Ishikawa (cell line): Measurements from ENCODE around the gene FAM234A.

Experiments used
- CEBPB ChIP-seq: IDR thresholded peaks from 2 replicates; pipeline ENCODE4 v1.6.1; 2012
- CREB1 ChIP-seq: IDR thresholded peaks from 2 replicates; pipeline ENCODE4 v1.6.1; 2012; ENCODE audit warnings: low read depth
- EGR1 ChIP-seq: IDR thresholded peaks from 2 replicates; pipeline ENCODE4 v1.6.1; 2012
- EP300 ChIP-seq: IDR thresholded peaks from 2 replicates; pipeline ENCODE4 v1.6.1; 2012; ENCODE audit warnings: borderline replicate concordance
- FOXM1 ChIP-seq: IDR thresholded peaks from 2 replicates; pipeline ENCODE4 v1.6.1; 2012; ENCODE audit warnings: low read depth, borderline replicate concordance
- NFIC ChIP-seq: IDR thresholded peaks from 2 replicates; pipeline ENCODE4 v1.6.1; 2012
- RAD21 ChIP-seq: IDR thresholded peaks from 2 replicates; pipeline ENCODE4 v1.6.1; 2012; ENCODE audit warnings: low read depth
- TAF1 ChIP-seq: IDR thresholded peaks from 2 replicates; pipeline ENCODE4 v1.6.1; 2012; ENCODE audit warnings: low read depth, mild to moderate bottlenecking
- TCF12 ChIP-seq: IDR thresholded peaks from 2 replicates; pipeline ENCODE4 v1.6.1; 2012; ENCODE audit warnings: low read depth
- TEAD4 ChIP-seq: IDR thresholded peaks from 2 replicates; pipeline ENCODE4 v1.6.1; 2012
- YY1 ChIP-seq: IDR thresholded peaks from 2 replicates; pipeline ENCODE4 v1.6.1; 2012; ENCODE audit warnings: low read depth
- ZBTB7A ChIP-seq: IDR thresholded peaks from 2 replicates; pipeline ENCODE4 v1.6.1; 2012; ENCODE audit warnings: low read depth
- TF ChIP-seq, protein P1 (sequence below): IDR thresholded peaks from 2 replicates; pipeline ENCODE4 v1.6.1; 2012; ENCODE audit warnings: low read depth, mild to moderate bottlenecking
- TF ChIP-seq, protein P2 (sequence below): IDR thresholded peaks from 2 replicates; pipeline ENCODE4 v1.6.1; 2012
- TF ChIP-seq, protein P3 (sequence below): IDR thresholded peaks from 2 replicates; pipeline ENCODE4 v1.6.1; 2012

Gene FAM234A

DNA sequence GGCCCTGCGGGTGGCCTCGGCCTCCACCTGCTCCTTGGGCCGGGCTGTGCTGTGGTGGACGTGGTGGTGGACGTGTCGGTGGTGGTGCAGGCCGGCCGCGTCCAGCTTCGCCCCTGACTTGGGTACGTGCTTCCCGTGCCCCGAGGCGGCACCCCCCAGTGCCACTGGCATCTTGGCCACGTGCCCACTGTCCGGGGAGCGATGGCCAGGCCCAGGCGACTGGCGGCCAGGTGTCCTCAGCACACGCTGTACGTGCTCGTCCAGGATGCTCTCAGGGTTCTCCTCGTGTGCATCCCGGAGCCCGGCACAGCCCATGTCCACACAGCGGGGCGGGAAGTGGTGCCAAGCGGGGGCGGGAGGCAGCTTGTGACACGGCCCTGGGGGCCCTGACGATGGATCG, 63.2 kb downstream of the FAM234A start:
- TF ChIP-seq, protein P1, sequence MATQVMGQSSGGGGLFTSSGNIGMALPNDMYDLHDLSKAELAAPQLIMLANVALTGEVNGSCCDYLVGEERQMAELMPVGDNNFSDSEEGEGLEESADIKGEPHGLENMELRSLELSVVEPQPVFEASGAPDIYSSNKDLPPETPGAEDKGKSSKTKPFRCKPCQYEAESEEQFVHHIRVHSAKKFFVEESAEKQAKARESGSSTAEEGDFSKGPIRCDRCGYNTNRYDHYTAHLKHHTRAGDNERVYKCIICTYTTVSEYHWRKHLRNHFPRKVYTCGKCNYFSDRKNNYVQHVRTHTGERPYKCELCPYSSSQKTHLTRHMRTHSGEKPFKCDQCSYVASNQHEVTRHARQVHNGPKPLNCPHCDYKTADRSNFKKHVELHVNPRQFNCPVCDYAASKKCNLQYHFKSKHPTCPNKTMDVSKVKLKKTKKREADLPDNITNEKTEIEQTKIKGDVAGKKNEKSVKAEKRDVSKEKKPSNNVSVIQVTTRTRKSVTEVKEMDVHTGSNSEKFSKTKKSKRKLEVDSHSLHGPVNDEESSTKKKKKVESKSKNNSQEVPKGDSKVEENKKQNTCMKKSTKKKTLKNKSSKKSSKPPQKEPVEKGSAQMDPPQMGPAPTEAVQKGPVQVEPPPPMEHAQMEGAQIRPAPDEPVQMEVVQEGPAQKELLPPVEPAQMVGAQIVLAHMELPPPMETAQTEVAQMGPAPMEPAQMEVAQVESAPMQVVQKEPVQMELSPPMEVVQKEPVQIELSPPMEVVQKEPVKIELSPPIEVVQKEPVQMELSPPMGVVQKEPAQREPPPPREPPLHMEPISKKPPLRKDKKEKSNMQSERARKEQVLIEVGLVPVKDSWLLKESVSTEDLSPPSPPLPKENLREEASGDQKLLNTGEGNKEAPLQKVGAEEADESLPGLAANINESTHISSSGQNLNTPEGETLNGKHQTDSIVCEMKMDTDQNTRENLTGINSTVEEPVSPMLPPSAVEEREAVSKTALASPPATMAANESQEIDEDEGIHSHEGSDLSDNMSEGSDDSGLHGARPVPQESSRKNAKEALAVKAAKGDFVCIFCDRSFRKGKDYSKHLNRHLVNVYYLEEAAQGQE = no peak
- no peak for TF ChIP-seq CEBPB
- TF ChIP-seq, protein P2, sequence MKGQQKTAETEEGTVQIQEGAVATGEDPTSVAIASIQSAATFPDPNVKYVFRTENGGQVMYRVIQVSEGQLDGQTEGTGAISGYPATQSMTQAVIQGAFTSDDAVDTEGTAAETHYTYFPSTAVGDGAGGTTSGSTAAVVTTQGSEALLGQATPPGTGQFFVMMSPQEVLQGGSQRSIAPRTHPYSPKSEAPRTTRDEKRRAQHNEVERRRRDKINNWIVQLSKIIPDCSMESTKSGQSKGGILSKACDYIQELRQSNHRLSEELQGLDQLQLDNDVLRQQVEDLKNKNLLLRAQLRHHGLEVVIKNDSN = no peak
- TF ChIP-seq, protein P3, sequence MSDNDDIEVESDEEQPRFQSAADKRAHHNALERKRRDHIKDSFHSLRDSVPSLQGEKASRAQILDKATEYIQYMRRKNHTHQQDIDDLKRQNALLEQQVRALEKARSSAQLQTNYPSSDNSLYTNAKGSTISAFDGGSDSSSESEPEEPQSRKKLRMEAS = no peak

DNA sequence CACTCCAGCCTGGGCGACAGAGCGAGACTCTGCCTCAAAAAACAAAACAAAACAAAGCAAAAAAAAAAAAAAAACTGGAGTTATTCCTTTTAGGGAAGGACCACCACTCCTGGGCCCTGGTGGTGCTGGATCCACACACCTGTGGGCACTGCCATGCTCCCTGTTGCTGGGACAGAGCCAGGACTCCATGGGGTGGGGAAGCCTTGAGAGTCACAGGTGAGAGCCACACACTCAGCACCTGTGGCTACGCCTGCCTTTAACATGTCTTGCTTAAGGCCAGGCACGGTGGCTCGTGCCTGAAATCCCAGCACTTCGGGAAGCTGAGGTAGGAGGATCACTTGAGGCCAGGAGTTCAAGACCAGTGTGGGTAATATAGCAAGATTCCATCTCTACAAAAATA, 66.6 kb downstream of the FAM234A start:
- no peak for TF ChIP-seq NFIC
- TF ChIP-seq EGR1 = no peak
- no peak for TF ChIP-seq TCF12
- no peak for TF ChIP-seq RAD21
- no peak for TF ChIP-seq CREB1
- no peak for TF ChIP-seq EP300
- no peak for TF ChIP-seq TEAD4
- TF ChIP-seq TAF1 = no peak
- TF ChIP-seq ZBTB7A = no peak
- no peak for TF ChIP-seq CEBPB
- no peak for TF ChIP-seq FOXM1

DNA sequence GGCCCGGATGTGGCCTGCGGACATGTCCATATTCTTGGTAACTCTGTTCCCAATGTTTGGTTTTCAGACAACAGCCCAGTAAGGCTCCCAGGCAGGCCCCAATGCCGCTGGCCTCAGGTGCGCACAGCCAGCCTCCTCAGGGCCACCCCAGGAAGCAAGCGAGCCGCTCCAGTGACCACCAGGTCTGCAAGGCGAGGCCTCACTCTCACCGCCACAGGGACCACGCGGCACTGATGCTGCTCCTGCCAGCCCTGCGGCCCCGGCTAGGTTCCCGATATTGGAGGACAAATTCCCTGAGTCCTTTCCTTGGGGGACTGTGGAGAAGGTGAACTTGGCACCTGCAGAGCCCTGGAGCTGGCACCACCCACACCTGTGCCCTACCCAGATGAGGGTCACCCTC, 67.3 kb downstream of the FAM234A start:
- TF ChIP-seq EGR1 = no peak
- no peak for TF ChIP-seq NFIC
- TF ChIP-seq, protein P3 = no peak
- TF ChIP-seq YY1 = no peak
- TF ChIP-seq TEAD4 = no peak
- TF ChIP-seq TCF12 = no peak
- no peak for TF ChIP-seq CEBPB

DNA sequence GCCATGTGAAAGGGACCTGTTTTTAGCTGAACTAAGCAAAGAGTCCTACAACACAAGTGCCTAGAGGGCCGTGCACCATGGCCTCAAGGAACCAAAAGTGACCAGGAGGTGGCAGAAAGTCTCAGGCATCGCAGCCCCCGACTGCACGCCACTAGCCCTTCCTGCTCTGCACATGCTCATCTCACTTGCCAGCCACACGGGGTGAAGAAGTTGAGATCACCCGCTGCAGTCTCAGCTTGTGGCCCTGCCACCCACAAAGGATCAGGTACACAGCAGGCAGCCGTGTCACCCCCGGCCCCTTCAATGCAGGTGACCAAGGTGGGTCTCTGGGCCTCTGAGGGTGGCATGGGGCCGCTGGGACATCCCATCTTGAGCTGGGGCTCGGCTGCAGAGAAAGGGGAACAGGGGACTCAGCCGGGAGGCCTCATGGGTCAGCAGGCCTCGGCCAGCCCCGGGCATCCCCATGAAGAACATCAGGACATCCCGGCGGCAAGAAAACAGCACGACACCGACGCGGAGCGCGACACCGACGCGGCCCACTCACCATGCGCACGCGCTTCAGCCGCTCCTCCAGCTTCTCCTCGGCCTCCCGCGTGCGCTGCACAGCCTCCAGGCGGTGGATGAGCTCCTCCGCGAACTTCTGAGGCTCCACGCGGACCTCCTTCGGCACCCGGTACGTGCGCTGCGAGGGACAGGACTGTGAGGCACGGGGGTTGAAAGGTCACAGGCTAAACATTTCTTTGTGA, 69.3 kb downstream of the FAM234A start:
- TF ChIP-seq ZBTB7A (no peak), TAF1 (no peak), FOXM1 (no peak), CEBPB (no peak), RAD21 (peak; percentile 28; the same call in 1 of the 2 replicates), CREB1 (no peak), YY1 (no peak)
- TF ChIP-seq, protein P1 = no peak

DNA sequence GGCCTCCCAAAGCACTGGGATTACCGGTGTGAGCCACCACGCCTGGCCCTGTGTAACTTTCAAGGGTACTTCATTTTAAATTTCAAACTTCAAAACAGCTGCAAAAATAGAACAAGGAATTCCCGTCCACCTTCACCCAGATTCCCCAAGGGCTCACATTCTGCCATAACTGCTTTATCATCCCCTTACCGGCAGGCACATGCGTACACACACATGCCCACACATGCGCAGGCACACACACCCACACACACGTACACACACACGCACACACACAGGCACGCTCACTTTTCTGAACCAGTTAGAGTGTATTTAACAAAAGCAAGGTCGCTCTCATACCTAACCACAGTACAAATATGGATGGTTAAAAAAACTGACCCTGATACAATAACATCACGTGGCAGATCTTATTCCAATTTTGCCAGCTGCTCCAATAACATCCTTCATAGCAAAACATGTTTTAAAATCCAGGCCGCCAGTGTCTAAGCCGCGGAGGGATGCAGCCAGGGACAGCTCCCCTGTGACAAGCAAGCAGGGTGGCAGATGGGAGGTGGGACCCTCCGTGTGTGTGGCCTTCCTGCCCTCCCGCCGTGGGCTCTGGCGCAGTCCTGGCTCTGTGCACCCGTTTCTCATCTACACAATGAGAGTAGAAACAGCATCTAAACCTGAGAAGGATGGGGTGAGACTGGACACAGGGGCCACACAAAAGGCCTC, 71.5 kb downstream of the FAM234A start:
- no peak for TF ChIP-seq TEAD4
- TF ChIP-seq EP300 = no peak
- no peak for TF ChIP-seq RAD21
- no peak for TF ChIP-seq CREB1

DNA sequence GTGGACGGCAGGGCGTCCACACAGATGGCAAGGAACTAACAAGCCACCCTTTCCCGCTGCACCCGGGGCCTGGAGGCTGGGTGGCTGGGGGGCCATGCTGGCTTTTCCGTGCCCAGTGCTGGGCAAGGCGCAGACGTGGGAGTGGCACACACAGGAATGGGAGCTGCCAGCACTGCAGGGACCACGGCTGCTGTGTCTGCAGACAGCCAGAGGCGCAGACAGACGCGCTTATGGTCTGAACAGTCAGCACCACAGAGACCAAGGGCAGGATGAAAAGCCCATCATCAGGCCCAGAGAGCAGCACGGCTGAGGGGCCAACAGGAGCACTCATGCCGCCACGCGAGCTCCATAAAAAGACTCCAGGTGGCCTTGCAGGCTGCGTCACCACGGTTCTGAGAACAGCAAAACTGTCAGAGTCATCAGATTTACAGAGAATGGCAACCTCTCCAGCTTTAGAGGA, 72.3 kb downstream of the FAM234A start:
- TF ChIP-seq, protein P1 = no peak
- TF ChIP-seq TEAD4 (no peak), EP300 (no peak)
